Inferior parietal cortex (tissue), 1 donor: ENCODE measurements around the gene CDH15.

ENCODE experiments used
- DNase-seq: peaks from one replicate; pipeline ENCODE4 v3.0.0-alpha.2; 2016; ENCODE audit errors: extremely low spot score

The CDH15 gene

DNA sequence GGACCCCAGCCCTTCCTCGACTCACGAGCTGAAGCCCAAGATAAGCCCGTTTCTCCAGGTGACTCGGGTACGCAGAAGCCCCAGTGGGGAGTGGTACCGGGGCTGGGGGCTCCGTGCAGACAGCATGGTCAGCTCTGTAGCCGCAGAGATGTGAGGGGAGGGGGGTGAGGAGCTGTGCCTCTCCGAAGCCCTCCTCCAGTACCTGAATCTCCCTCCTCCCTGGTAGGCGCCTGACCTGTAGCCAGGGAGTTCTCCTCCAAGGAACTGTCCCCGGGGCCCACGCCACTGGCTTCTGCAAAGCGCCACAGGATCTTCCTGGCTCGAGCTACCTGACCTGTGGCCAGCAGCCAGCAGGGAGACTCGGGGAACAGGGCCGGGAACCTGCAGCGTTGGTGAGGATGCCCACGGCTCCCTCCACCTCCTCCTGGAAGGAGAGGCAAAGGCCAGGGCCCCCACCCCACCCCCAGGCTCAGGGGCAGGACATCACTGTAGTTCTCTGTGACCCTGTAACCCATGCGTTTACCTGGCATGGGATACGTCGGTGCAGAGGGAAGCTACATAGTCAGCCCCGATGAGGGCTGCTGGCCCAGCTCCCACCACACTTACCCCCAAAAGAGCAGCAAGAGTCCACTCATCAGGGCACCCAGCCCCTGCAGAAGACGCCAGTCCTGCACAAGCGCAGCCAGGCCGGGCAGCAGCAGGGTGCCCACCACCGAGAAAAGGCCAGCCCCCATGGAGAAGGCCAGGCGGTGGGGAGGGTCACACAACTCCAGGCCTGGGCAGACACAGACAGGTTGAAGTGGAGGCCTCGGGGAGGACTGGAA is 27.1 kb downstream of the CDH15 start:
- no peak for DNase-seq

DNA sequence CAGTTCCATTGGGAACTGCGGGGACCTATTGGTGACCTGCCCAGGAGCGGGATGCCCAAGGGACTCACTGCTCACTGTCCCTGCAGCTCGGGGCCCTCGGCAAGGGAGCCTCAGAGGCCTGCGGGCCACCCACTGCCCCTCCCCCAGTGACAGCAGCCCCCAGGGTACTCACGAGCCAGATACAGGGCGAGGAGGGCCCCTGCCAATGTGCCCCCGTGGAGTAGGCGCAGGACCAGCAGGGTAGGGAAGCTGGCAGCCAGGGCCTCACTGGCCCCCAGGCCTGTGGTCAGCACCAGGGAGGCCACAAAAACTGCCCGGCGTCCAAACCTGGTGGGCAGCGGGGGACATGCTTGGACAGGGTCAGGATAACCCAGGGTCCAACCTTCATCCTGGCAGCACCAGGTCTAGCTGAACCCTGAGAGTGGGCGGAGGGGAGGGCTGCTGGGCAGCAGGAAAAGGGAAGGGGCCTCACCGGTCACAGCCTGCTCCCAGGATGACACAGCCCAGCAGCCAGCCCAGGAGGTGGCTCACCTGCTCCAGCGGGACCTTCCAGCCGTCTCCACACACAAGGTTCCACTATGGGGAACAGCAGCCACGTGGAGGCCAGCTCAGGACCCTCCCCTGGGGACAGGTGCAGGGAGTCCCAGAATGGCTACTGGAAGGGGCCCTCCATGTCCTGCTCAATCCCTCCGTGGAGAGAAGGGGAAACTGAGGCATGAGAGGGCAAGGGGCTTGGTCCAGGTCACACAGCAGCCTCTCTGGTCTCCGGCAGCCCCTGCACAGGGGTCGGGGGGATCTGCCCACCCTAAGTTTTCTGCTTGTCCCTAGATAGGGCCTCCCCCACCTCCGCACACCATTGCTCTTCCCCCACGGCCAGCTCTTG is 27.9 kb downstream of the CDH15 start:
- no peak for DNase-seq

DNA sequence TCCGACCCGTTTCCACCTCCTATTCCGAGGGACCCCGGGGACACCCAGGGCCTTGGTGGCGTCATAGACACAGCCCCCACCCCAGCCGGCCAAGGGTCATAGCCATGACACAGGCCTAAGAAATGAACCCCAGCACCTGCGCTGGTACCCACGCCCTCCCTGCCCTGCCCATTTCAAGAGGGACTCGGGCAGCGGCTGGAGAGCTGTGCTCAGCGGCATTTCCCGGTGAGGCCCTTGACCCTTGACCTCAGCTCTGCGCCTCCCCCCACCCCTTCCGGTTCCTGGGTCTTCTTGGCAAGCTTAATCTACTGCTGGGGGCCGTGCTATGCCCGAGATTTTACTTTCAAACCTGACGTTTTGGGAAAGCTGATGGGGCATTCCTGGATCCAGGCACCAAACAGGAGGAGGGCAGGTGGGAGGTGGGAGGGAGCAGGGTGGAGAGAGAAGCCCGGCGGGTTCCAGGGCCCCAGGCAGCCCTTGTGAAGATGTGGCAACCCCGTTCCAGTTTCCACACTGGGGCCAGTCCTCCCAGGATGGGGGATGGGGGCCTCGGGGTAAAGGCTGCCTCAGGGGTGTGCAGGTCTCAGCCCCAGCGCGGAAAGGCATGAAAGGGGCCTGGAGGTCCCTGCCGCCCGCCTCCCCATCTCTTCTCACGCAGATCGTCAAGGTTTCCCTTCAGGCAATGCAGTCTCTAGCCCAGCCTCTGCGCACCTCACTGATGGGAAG is 28.7 kb downstream of the CDH15 start, which contains the start of gene SLC22A31:
Gene SLC22A31, minus strand, starts transcription at position 414 of the 726 bp plus-strand sequence. Its CDS starts 36 bp downstream, at position 378.
- DNase-seq = no peak

DNA sequence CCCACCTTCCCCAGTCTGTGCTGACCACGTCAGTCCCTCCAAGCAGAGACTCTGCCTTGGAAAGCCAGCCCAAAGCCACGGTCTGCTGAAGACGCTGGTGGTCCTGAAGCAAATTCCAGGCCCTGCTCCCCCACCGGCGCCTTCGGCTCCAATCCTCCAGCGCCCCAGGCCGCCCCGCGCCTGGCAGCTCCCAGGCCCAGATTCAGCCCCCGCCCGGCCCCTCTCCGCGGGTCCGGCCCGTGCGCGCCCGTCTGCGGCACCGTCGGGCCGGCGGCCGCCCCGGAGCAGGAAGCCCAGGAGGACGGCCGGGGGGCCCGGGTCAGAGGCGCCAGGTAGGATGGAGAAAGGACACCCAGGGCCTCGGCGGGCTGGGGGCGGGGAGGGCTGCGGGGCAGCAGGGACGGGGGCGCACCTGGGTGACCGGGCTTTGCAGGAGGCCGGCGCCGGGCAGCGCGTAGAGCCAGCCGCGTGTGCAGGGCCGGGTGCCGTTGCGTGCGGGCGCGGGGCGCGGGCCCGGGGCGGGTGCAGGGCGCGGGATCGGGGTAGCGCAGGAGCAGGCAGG is 29.4 kb downstream of the CDH15 start:
- DNase-seq = no peak

DNA sequence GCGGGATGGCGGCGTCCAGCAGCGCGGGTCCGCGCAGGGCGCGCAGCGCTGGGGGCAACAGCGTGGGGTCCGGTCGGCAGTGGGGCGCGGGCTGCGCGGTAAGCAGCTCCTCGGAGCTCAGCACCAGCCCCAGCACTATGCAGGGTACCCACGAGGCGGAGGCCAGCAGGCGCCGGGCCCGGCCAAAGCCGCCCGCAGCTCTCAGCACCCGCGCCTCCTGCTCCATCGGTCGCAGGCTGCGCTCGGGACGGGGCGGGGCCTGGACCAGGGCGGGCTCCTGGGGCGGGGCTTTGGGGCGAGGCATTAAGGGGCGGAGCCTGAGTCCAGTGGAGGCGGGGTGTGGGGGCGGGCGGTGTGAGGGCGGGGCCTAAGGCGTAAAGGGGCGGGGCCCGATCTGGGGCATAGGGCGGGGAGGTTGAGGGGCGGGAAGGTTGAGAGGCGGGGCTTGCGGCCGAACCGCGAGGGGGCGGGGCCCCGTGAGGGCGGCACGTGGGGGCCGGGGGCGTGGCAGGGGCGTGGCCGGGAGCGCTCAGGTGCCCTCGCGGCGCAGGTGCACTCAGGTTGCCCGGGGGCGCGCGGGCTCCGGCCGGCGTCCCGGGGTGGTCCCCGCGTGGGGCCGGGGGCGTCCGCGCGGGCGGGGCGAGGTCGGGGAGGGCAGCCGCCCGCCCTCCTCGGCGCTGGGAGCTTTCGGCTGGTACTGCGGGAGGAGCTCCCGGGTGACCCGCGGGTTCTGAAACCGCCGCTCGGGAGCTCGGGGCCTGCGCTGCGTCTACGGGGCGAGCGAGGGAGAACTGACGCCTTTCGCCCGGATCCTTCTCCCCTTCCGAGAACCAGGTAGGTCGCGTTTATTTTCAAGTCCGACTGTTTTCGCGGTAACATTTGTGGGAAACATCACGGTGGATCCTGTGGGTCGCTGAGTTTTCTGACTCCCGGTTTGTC is 30.2 kb downstream of the CDH15 start:
- DNase-seq = no peak

DNA sequence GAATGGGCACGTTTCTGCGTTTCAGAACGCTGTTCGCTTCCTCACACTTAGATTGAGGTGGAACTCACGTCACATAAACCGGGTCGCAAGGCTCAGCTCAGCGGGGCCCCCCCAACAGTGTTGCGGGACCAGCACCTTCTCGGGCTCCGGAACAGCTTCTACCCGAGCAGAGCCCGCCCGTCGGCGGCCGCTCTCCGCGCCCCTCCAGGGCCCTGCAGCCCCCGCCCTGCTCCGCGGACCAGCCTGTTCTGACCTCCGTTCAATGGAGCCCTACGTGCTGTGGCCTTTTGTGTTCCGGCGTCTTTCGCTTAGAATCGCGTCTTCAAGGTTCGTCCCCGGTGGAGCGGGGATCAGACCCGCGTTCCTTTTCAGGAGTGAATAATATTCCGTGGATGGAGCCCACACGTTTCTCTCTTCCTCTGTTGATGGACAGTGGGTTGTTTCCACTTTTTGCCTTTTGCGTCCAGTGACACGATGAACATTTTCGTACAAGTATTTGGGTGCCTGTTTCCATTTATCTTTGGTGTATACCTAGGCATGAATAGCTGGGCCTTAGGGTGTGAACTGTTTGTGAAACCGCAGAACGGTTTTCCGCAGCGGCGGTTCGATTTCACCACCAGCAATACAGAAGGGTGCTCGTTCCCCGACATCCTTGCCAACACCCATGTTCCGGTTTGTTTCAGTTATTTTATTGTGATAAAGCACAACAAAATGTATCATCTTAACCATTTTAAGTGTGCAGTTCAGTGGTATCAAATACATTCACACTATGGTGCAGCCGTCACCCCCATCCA is 31.1 kb downstream of the CDH15 start:
- DNase-seq = no peak

DNA sequence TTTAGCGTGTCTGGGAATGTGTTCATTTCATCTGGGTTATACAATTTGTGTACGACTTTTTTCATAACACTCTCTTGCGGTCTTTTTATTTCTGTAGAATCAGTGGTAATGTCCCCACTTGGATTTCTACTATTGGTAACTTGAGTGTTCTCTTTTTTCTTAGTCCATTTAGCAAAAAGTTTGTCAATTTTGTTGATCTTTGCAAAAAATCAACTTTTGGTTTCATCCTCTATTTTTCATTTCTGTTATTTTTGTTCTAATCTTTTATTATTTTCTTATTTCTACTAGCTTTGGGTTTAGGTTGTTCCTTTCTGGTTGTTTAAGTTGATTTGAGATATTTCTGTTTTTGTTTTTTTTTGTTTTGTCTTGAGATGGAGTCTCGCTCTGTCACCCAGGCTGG is 36.4 kb downstream of the CDH15 start:
- DNase-seq = no peak

DNA sequence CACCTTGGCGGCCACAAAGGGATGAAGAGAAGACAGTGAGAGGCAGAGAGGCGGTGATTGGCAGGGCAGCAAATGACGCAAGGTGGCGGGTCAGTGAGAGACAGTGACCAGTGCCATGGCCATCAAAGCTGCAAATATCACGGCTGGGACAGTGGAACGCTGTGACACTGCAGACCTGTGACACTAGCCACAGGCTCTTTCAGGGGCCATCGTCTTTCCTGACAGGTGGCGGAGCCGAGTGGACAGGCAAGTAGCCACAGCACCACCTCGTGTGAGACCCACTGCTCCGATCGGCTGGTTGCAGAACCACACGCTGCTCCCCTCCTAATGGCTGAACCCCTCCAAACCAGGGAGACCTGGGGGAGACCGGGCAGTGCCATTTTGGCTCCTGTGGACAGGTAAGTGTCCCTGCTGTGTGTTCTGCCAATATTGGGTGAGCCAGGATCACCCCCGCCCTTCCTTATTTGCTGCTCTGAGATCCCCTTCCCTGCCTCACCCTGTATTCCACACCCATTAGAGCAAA is 38.0 kb downstream of the CDH15 start:
- no peak for DNase-seq

DNA sequence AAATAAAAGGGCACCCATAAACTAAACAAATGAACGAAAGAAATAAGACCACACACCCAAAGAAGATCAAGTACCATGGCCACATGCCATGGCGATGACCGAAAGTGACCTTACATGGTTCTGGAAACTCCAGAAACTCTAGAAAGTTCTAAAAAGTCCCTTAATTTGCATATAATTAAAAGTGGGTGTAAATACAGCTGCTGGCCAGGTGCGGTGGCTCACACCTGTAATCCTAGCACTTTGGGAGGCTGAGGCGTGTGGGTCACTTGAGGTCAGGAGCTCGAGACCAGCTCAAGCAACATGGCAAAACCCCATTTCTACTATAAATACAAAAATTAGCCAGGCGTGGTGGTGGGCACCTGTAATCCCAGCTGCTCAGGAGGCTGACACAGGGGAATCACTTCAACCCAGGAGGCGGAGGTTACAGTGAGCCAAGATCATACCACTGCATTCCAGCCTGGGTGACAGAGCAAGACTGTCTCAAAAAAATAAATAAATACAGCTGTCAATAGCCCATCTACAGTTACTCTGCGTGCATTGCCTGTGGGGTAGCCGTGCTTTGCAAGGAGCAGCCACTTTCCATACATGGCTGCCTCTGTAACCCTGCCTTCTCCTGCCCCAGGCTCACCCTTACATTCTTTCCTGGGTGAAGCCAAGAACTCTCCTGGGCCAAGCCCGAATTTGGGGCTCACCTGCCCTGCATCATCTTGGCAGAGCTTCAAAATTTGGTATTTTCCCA is 38.8 kb downstream of the CDH15 start:
- no peak for DNase-seq

DNA sequence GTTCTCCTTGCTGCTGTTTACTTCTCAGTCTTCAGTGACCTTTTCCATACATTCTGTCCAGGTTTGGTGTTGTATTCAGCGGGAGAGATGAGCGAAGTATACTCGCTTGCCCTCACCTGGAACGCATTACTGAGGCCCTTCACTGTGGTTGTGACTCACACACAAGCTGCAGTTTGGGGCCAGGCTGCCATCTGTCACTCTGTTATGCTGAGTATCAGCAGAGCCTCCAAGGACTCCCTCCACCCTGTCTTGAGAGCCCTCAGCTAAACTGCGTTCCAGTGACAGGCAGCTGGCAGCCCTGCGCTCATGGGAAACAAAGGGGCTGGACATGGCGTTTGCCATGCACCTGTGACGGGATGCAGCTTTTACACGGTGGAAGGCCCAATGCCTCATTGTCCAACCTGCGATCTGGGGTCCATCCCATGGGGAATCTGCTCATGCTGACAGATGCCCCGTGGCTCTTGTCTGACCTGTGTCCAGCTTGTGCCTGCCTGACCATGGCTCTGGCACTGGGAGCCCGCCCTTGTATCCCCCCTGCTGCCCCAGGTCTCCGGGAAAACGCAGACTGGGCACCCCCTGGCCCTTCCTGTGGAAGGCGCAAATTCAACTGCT is 39.5 kb downstream of the CDH15 start:
- no peak for DNase-seq

DNA sequence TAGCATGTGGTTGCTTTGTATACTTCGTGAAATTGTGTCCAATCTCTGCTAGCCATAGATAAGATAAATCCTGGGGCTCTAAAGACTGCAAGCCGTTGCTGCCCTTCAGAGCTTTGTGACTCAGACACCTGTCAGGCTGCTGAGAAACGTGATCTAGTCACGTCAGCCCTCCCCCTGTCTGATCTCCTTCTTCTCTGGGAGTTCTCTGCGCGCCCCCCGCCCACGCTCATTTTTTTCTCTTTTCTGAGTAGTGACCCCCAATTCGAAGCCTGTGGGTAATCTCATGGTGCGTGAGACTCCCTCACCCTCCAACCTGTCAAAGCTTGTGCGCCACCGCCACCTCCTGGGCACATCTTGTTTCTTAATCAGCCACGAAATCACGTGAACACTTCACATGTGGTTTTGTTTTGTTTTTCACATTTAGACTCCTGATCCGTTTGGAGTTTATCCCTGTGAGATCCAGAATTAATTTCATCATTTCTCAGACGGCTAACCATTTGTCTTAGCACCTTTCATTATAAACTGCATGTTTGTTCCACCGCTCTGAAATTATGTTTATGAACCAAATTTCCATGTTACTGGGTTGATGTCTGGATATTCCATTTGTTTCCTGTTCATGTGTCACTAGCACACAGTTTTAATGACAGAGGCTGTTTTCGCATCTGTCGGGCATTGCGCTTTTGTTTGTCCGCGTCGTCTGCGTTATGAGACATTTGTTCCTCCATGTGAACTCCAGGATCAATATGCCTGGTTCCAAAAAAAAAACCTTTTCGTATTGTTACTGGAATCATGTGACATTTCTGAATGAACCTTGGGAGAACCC is 45.0 kb downstream of the CDH15 start:
- DNase-seq = peak; percentile 82

DNA sequence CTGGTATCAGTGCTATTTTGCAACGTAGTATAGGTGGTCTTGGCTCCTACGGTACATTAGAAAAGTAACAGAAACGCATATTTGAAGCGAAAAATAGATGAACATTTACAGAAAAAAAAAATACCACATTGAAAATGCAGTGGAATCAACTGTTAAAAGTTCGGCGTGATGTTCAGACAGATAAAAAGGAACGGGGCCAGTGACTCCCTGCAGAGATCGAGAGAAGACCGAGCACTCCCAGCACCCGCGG is 45.5 kb downstream of the CDH15 start:
- DNase-seq = no peak

DNA sequence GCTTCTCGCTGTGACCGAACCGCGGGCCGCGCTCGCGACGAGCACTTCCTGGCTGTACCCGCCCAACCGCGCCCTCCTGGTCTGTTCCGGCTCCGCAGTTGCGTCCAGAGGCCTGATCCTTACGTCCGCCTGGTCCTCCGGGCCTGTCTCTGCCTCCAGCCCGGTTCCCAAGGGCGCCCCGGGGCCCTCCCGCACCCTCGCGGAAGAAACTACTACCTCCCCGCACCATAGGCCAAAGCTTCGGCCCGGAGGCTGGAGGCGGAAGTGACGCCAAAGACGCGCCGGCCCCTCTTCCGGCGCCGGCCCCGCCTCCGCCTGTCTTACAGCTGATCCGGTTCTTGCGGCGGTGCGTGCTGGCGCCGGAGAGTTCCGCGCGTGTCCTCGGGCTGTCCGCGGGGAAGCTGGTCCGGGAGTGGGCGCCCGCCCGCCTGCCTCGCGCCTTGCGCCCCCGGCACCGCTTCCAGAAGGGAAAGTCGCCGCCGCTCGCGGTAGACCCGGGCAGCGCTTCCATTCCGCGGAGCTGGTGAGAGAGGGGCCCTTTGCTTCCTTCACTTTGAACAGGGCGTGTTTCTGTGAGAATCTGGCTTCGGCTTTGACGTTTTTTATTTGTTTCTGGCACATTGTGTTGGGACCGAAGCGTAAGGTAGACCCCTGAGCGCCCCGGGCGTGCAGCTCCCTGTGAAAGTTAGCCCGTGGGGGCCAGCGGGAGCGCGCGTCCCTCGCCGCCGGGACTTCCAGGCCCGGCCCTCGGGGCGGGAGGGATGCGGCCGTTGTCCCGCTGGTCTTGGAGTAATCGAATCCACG is 46.0 kb downstream of the CDH15 start, which contains the start of gene ZNF778:
Gene ZNF778, plus strand, starts transcription at position 316 of the 804 bp plus-strand sequence. CDS start 3,425 bp downstream, outside the sequence.
- peak; percentile 85 for DNase-seq

DNA sequence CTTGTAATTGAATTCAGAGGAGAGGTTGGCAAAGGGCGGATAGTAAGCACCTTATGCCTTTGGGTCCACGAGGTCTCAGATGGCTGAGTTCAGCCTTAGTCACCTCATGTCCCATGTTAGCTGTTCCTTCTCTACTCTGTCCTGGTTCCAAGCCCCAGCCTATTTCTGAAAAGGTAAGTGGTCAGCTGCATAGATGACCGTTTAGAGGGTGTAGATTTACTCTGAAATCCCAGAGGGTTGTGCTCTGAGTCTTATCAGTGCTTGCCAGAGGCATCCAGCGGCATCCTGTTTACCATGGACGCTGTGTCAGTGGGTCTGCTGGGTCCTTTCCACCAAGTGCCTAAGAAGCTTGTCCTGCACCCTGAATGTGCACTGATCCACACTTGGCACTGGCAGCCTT is 47.8 kb downstream of the CDH15 start:
- DNase-seq = no peak

DNA sequence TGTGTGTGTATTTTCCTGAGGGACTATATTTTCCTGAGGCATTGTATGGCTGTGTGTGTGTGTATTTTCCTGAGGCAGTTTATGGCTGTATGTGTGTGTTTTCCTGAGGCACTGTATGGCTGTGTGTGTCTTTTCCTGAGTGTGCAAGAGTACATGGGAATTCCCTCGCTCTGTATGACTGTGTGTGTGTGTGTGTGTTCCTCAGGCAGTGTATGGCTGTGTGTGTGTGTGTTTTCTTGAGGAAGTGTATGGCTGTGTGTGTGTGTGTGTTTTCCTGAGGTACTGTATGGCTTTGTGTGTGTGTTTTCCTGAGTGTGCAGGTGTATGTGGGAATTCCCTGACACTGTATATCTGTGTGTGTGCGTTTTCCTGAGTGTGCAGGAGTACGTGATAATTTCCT is 50.1 kb downstream of the CDH15 start:
- DNase-seq = no peak

DNA sequence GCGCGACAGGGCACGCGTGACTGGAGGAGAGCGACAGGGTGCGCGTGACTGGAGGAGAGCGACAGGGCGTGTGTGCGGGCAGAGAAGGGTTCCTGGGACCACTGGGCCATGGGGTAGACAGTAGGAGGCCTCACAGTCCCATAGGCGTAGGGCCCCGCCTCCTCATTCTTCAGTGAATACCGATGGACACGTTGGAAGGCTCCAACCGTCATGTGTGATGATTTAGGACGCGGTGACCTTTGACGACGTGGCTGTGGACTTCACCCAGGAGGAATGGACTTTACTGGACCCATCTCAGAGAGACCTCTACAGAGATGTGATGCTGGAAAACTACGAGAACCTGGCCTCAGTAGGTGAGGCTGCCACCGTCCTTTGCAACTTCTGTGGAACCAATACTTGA is 51.4 kb downstream of the CDH15 start:
- DNase-seq = no peak

DNA sequence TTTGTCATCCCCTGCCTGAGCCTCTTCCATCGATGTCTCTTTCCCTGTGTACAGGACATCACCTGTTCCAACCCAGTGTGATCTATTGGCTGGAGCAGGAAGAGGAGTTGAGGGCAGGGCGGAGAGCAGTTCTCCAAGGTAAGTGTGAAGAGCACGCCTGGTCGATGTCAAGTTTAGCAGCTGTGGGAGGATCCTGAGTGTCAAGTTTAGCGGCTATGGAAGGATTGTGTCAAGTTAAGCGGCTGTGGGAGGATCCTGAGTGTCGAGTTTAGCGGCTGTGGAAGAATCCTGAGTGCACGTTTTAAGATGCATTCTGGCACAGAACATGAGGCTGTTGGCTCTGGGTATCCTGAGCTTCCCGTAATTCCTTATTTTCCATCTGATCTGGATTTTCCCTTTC is 53.1 kb downstream of the CDH15 start:
- DNase-seq = no peak
